ENCODE data around the gene KDM8.

DNA sequence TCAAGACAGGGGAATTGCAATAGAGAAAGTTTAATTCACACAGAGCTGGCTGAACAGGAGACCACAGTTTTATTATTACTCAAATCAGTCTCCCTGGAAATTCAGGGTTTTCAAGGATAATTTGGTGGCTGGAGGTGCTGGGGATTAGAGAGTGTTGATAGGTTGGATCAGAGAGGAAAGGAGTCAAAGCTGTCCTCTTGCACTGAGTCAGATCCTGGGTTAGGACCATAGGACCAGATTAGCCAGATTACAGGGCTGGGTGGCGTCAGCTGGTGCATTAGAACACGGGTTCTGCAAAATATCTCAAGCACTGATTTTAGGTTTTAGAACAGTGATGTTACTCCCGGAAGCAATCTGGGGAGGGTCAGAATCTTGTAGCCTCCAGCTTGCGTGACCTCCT is 67.0 kb downstream of the KDM8 start:
- TF ChIP-seq, protein P1, sequence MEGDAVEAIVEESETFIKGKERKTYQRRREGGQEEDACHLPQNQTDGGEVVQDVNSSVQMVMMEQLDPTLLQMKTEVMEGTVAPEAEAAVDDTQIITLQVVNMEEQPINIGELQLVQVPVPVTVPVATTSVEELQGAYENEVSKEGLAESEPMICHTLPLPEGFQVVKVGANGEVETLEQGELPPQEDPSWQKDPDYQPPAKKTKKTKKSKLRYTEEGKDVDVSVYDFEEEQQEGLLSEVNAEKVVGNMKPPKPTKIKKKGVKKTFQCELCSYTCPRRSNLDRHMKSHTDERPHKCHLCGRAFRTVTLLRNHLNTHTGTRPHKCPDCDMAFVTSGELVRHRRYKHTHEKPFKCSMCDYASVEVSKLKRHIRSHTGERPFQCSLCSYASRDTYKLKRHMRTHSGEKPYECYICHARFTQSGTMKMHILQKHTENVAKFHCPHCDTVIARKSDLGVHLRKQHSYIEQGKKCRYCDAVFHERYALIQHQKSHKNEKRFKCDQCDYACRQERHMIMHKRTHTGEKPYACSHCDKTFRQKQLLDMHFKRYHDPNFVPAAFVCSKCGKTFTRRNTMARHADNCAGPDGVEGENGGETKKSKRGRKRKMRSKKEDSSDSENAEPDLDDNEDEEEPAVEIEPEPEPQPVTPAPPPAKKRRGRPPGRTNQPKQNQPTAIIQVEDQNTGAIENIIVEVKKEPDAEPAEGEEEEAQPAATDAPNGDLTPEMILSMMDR (IDR thresholded peaks at IDR 0.05), result no peak
- no peak for TF ChIP-seq POLR2A (IDR thresholded peaks at IDR 0.05)

Data from transverse colon (tissue), 3 donors.